Choroid plexus epithelial cell (primary cell): Measurements from ENCODE around the gene GNGT1.
A peak's percentile ranks its signal among the peaks of the same experiment; 100 is the strongest.

ENCODE experiments used
- DNase-seq: peaks from one replicate; pipeline ENCODE4 v3.0.0-alpha.2; 2010; ENCODE audit warnings: low read depth
- H3K4me3 ChIP-seq: 2 replicates; pipeline ENCODE4 v1.5.1; 2011; ENCODE audit warnings: low read depth, mild to moderate bottlenecking, control low read depth, low read length, moderate library complexity
- CTCF ChIP-seq: conservative IDR thresholded peaks from 2 replicates; pipeline ENCODE4 v1.5.1; 2011; ENCODE audit warnings: low read depth, mild to moderate bottlenecking, control low read depth, inconsistent platforms, low read length, moderate library complexity

GNGT1 gene

GRCh38 chr7:93927585-93927984 is 21.2 kb downstream of the GNGT1 start:
- TF ChIP-seq CTCF: no peak
- no peak for DNase-seq
- no peak overlapping the region for H3K4me3 ChIP-seq

GRCh38 chr7:93931655-93932054 is 25.3 kb downstream of the GNGT1 start:
- TF ChIP-seq CTCF: no peak
- DNase-seq: no peak
- no peak overlapping the region for H3K4me3 ChIP-seq

- DNase-seq: no peak
- TF ChIP-seq CTCF: no peak
- no peak overlapping the region for H3K4me3 ChIP-seq
Observed at GRCh38 chr7:93933156-93933555, 26.8 kb downstream of the GNGT1 start.

- DNase-seq: peak; percentile 53
- H3K4me3 ChIP-seq: no peak overlapping the region
- TF ChIP-seq CTCF: no peak
Observed at GRCh38 chr7:93935102-93935501, 28.7 kb downstream of the GNGT1 start.

- H3K4me3 ChIP-seq: no peak overlapping the region
- DNase-seq: no peak
- TF ChIP-seq CTCF: no peak
Observed at GRCh38 chr7:93937818-93938217, 31.5 kb downstream of the GNGT1 start.

GRCh38 chr7:93938293-93938692 is 31.9 kb downstream of the GNGT1 start:
- no peak overlapping the region for H3K4me3 ChIP-seq
- DNase-seq: no peak
- TF ChIP-seq CTCF: no peak

GRCh38 chr7:93941945-93942344 is 35.6 kb downstream of the GNGT1 start:
- DNase-seq: peak; percentile 45
- H3K4me3 ChIP-seq: no peak overlapping the region
- no peak for TF ChIP-seq CTCF
